ENCODE measurements around the gene RASGRP4. TPM values are rescaled to one million over a fixed set of nuclear protein-coding genes. Genes with fewer than 3 reads are reported as not detected.

Gene RASGRP4
- total RNA-seq, 4 donors from 2014 or later: 3.2 to 7.8 (median 4.4) TPM

DNA sequence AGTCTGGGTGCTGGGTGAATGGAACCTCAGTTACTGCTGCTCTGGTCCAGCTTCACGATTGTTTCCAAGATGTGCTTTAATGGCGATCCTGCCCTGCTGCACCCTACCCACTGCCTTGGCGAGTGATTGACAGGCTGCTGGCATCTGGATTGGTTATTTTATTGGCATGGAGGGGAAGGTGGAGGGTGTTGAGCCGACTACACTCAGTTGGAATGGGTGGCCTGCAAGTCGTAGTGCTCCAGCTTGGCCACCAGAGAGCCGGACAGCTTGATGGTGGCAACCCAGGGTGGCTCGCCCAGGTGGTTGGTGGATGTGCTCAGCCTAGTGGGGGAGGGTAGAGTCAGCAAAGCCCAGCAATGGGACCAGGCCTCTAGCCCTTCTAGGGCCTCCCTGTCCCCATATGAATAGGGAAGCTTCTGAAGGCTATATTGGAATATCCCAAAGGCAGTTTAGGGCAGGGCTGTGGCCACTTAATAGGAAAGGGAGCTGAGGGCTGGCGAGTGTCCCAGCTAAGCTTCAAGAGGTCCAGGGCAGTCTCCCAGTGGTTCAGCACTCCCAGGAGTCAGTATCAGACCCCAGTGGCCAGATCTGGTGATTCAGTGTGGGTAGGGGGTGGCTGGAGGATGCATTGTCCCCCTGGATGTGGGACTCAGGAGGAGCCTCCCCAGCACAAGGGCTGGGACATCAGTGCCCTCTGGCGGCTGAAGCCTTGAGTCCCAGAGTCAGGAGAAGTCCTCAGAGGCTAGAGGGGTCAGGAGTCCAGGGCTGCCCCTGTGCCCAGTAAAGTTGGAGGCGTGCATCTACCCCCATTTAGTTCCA, 41.6 kb downstream of the RASGRP4 start:
- no peak overlapping the region for H3K27ac ChIP-seq (replicated peaks in 1 of 4)
- H3K4me1 ChIP-seq: peaks cover 33 to 39% (median 39%) of the 10 kb centered on the region in 4 donors
- peaks cover 38 to 71% (median 70%) of the 10 kb centered on the region in 4 donors for H3K36me3 ChIP-seq
- WGBS: 89% methylated on average over 7 of the region's 10 CpGs
- intact Hi-C loops (cut with DNase I): no loop called here
- peaks cover 0 to 80% (median 4%) of the 10 kb centered on the region in 4 donors for H3K27me3 ChIP-seq
- H3K9me3 ChIP-seq: no peaks in the 10 kb centered on the region
- no peak for TF ChIP-seq POLR2AphosphoS5 (IDR thresholded peaks at IDR 0.05)
- TF ChIP-seq, protein P1, sequence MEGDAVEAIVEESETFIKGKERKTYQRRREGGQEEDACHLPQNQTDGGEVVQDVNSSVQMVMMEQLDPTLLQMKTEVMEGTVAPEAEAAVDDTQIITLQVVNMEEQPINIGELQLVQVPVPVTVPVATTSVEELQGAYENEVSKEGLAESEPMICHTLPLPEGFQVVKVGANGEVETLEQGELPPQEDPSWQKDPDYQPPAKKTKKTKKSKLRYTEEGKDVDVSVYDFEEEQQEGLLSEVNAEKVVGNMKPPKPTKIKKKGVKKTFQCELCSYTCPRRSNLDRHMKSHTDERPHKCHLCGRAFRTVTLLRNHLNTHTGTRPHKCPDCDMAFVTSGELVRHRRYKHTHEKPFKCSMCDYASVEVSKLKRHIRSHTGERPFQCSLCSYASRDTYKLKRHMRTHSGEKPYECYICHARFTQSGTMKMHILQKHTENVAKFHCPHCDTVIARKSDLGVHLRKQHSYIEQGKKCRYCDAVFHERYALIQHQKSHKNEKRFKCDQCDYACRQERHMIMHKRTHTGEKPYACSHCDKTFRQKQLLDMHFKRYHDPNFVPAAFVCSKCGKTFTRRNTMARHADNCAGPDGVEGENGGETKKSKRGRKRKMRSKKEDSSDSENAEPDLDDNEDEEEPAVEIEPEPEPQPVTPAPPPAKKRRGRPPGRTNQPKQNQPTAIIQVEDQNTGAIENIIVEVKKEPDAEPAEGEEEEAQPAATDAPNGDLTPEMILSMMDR (IDR thresholded peaks at IDR 0.05): no peak
- TF ChIP-seq POLR2A (IDR thresholded peaks at IDR 0.05; ENCODE audit: low read depth): no peak
- no peak for DNase-seq (ENCODE audit: extremely low spot score)
- no peak overlapping the region for H3K4me3 ChIP-seq

DNA sequence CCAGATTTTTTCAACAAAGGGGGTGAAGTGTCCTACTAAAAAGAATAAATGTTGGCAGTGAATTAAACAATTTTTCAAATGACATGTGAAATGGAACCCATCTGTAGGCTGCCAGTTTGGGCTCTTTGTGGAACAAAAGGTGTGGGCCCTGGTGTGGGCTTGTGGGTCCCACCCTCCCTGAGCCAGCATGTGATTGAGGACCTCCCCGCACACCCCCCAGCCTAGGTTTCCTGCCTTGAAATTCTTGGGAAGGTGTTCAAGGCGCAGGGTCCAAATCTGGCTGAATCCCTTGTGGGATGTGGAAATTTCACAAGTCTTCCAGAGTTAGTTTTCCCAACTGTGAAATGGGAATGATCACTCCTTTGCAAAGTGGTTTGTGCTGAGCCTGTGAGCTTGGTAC, 42.3 kb downstream of the RASGRP4 start:
- WGBS: 89% methylated on average over 2 of the region's 2 CpGs
- no peak for DNase-seq (ENCODE audit: extremely low spot score)
- Histone ChIP-seq H3K4me3 (no peak overlapping the region), H3K4me1 (peaks cover 26 to 34% (median 33%) of the 10 kb centered on the region in 4 donors), H3K36me3 (peaks cover 43 to 78% (median 77%) of the 10 kb centered on the region in 4 donors), H3K27ac (replicated peaks in 1 of 4) (no peak overlapping the region), H3K27me3 (peaks cover 0 to 74% (median 4%) of the 10 kb centered on the region in 4 donors), H3K9me3 (no peaks in the 10 kb centered on the region)
- intact Hi-C loops (cut with DNase I): no loop called here
- TF ChIP-seq POLR2AphosphoS5 (IDR thresholded peaks at IDR 0.05) (no peak), POLR2A (IDR thresholded peaks at IDR 0.05; ENCODE audit: low read depth) (no peak), EP300 (IDR thresholded peaks at IDR 0.05) (no peak)
- TF ChIP-seq, protein P1 (IDR thresholded peaks at IDR 0.05): no peak

DNA sequence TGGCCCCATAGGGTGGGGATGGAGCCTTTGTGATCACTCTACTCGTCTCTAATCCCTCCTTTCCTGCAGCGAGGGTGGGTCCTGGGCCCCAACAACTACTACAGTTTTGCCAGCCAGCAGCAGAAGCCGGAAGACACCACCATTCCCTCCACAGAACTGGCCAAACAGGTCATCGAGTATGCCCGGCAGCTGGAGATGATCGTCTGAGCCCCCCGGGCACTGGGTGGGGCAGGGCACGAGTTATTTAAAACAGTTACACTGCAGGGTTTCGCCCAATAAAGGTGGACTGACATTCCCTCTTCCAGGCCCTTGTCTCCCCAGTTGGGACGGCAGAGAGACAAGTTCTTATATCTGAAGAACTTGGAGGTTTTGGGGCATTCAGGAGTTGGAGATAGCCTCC, 42.8 kb downstream of the RASGRP4 start:
- Histone ChIP-seq H3K36me3 (peaks cover 43 to 82% (median 81%) of the 10 kb centered on the region in 4 donors), H3K9me3 (no peaks in the 10 kb centered on the region), H3K27me3 (peaks cover 0 to 68% (median 4%) of the 10 kb centered on the region in 4 donors), H3K27ac (replicated peaks in 1 of 4) (no peak overlapping the region), H3K4me1 (peaks cover 21 to 30% (median 28%) of the 10 kb centered on the region in 4 donors), H3K4me3 (no peak overlapping the region)
- no peak for TF ChIP-seq EP300 (IDR thresholded peaks at IDR 0.05)
- no peak for TF ChIP-seq POLR2A (IDR thresholded peaks at IDR 0.05; ENCODE audit: low read depth)
- TF ChIP-seq, protein P1 (IDR thresholded peaks at IDR 0.05): no peak
- no peak for TF ChIP-seq POLR2AphosphoS5 (IDR thresholded peaks at IDR 0.05)
- no peak for DNase-seq (ENCODE audit: extremely low spot score)
- 95% methylated on average over 7 of the region's 10 CpGs for WGBS
- intact Hi-C loops (cut with DNase I): no loop called here

DNA sequence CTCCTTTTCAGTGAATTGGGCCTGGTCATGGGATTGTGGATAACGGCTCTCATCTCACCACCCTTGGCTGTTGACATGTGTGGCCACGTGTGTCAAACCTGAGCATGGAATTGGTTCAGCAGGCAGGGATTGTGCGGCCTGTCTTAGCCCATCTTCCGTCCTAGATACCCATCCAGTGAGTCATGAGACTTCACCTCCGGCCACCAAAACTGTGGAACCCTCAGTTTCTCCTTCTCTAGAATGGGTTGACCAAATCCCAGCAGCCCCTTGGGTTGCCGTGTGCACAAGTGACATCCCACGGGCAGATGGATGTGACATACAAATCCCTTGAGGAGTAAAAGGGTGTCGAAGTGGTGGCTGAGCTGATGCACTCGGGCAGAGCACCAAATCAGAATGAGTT, 44.9 kb downstream of the RASGRP4 start:
- intact Hi-C loops (cut with DNase I): no loop called here
- Histone ChIP-seq H3K36me3 (peaks cover 43 to 99% (median 97%) of the 10 kb centered on the region in 4 donors), H3K4me1 (peaks cover 14 to 27% (median 21%) of the 10 kb centered on the region in 4 donors), H3K27me3 (peaks cover 0 to 51% (median 0%) of the 10 kb centered on the region in 4 donors), H3K27ac (replicated peaks in 1 of 4) (no peak overlapping the region), H3K4me3 (no peak overlapping the region), H3K9me3 (no peaks in the 10 kb centered on the region)
- TF ChIP-seq EP300 (IDR thresholded peaks at IDR 0.05) (no peak), POLR2AphosphoS5 (IDR thresholded peaks at IDR 0.05) (no peak)
- TF ChIP-seq, protein P1 (IDR thresholded peaks at IDR 0.05): no peak
- no peak for DNase-seq (ENCODE audit: extremely low spot score)
- WGBS: 95% methylated on average over 9 of the region's 9 CpGs

Data from esophagus muscularis mucosa (tissue), 4 donors.